PC-3 (cell line): Measurements from ENCODE around the gene PLA2G4D.

Source experiments
- EZH2 ChIP-seq: fragments of 300-600 bp; sonication (generic); IDR thresholded peaks from one replicate; pipeline ENCODE4 v1.6.1; 2017; ENCODE audit warnings: antibody characterized with exemption, mild to moderate bottlenecking, low read length; ENCODE audit not compliant: unreplicated experiment
- EZH2phosphoT487 ChIP-seq: fragments of 300-600 bp; sonication (generic); IDR thresholded peaks from 2 replicates; pipeline ENCODE4 v1.6.1; 2018; ENCODE audit warnings: mild to moderate bottlenecking, antibody characterized with exemption, low read length, borderline replicate concordance
- TF ChIP-seq, protein P1 (sequence below): fragments of 300-600 bp; sonication (generic); conservative IDR thresholded peaks from 2 replicates; pipeline ENCODE4 v1.5.1; 2017; ENCODE audit warnings: antibody characterized with exemption, low read depth, mild to moderate bottlenecking, low read length

DNA sequence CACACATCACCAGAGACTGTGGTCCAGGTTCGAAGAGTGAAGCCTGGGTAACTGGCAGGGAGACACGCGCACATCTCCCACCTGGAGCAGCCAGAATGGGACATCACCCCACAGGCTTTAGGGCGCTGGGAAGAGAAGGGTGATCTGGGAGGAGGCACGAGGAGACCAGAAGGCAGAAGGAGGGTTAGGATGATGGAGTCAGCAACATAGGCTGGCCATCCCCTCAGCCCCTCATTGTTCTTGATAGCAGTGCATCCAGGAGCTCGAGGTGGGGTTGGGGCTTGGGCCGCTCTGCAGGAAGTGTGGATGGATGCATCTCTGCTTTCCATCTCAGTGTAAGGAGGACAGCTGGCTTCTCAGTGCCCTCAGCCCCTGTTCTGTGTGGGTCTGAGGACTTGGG, 46.9 kb upstream of the PLA2G4D start:
- TF ChIP-seq, protein P1, sequence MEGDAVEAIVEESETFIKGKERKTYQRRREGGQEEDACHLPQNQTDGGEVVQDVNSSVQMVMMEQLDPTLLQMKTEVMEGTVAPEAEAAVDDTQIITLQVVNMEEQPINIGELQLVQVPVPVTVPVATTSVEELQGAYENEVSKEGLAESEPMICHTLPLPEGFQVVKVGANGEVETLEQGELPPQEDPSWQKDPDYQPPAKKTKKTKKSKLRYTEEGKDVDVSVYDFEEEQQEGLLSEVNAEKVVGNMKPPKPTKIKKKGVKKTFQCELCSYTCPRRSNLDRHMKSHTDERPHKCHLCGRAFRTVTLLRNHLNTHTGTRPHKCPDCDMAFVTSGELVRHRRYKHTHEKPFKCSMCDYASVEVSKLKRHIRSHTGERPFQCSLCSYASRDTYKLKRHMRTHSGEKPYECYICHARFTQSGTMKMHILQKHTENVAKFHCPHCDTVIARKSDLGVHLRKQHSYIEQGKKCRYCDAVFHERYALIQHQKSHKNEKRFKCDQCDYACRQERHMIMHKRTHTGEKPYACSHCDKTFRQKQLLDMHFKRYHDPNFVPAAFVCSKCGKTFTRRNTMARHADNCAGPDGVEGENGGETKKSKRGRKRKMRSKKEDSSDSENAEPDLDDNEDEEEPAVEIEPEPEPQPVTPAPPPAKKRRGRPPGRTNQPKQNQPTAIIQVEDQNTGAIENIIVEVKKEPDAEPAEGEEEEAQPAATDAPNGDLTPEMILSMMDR: no peak
- no peak for TF ChIP-seq EZH2
- TF ChIP-seq EZH2phosphoT487: no peak
